HG03280 (cell line): Measurements from ENCODE around the gene EPHB1.

ENCODE experiments used
- ATAC-seq: cut with Tn5 transposase; IDR thresholded peaks from one replicate; pipeline ENCODE4 v1.9.1; 2021; ENCODE audit warnings: mild to moderate bottlenecking, moderate library complexity; ENCODE audit not compliant: unreplicated experiment

EPHB1 gene

GRCh38 chr3:135076341-135076740 is 281.3 kb downstream of the EPHB1 start:
- no peak for ATAC-seq

GRCh38 chr3:135077186-135077585 is 282.1 kb downstream of the EPHB1 start:
- no peak for ATAC-seq

- ATAC-seq: no peak
Observed at GRCh38 chr3:135078283-135078682, 283.2 kb downstream of the EPHB1 start.

- no peak for ATAC-seq
Observed at GRCh38 chr3:135079095-135079494, 284.0 kb downstream of the EPHB1 start.

- ATAC-seq: no peak
Observed at GRCh38 chr3:135081451-135081850, 286.4 kb downstream of the EPHB1 start.

- ATAC-seq: no peak
Observed at GRCh38 chr3:135081856-135082434, 286.9 kb downstream of the EPHB1 start.

GRCh38 chr3:135082706-135083105 is 287.6 kb downstream of the EPHB1 start:
- no peak for ATAC-seq

GRCh38 chr3:135083179-135083578 is 288.1 kb downstream of the EPHB1 start:
- ATAC-seq: no peak

GRCh38 chr3:135083756-135084155 is 288.7 kb downstream of the EPHB1 start:
- no peak for ATAC-seq

- ATAC-seq: no peak
Observed at GRCh38 chr3:135084405-135084804, 289.3 kb downstream of the EPHB1 start.

GRCh38 chr3:135084976-135085375 is 289.9 kb downstream of the EPHB1 start:
- ATAC-seq: no peak

GRCh38 chr3:135085652-135086436 is 290.8 kb downstream of the EPHB1 start:
- ATAC-seq: no peak

- no peak for ATAC-seq
Observed at GRCh38 chr3:135087782-135088181, 292.7 kb downstream of the EPHB1 start.

- no peak for ATAC-seq
Observed at GRCh38 chr3:135089451-135089850, 294.4 kb downstream of the EPHB1 start.

- no peak for ATAC-seq
Observed at GRCh38 chr3:135090020-135090717, 295.1 kb downstream of the EPHB1 start.

- no peak for ATAC-seq
Observed at GRCh38 chr3:135091946-135092345, 296.9 kb downstream of the EPHB1 start.

- ATAC-seq: no peak
Observed at GRCh38 chr3:135093121-135093520, 298.1 kb downstream of the EPHB1 start.

GRCh38 chr3:135097276-135097946 is 302.4 kb downstream of the EPHB1 start:
- ATAC-seq: no peak

- ATAC-seq: no peak
Observed at GRCh38 chr3:135099734-135100355, 304.8 kb downstream of the EPHB1 start.

- ATAC-seq: no peak
Observed at GRCh38 chr3:135100366-135100765, 305.3 kb downstream of the EPHB1 start.

- no peak for ATAC-seq
Observed at GRCh38 chr3:135103917-135104316, 308.9 kb downstream of the EPHB1 start.
